NT2/D1 (cell line): ENCODE data around the gene FAM3D.

Experiments
- YY1 ChIP-seq: IDR thresholded peaks from 2 replicates; pipeline ENCODE4 v1.6.1; 2011; ENCODE audit not compliant: insufficient read length, insufficient read depth
- ZNF274 ChIP-seq: IDR thresholded peaks from 2 replicates; pipeline ENCODE4 v1.6.1; 2011; ENCODE audit warnings: mild to moderate bottlenecking, low read depth, low read length

GRCh38 chr3:58606693-58607092 lies 59.9 kb downstream of the FAM3D start:
- TF ChIP-seq ZNF274: no peak
- TF ChIP-seq YY1: no peak
